Measurements from ENCODE around the gene ARF1.

The ARF1 gene

DNA sequence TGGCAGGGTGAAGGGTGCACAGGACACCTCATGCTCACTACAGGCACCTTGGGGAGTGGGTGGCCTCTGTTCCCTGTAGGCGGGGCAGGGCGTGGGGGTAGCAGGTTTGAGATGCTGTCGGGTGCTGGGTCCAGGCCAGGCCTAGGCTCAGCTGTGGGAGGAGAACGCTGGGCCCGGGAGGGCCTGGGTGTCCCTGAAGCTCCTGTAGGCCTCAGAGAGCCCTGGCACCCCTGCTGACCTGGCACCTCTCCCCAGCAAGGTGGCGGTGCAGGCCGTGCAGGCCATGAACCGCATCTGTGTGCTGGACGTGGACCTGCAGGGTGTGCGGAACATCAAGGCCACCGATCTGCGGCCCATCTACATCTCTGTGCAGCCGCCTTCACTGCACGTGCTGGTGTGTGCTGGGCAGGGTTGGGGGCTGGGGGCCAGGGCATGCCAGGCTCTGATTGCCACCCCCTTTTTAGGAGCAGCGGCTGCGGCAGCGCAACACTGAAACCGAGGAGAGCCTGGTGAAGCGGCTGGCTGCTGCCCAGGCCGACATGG is 64.7 kb downstream of the ARF1 start:
- no peak for DNase-seq (ENCODE audit: low read depth in 3 of 3)

DNA sequence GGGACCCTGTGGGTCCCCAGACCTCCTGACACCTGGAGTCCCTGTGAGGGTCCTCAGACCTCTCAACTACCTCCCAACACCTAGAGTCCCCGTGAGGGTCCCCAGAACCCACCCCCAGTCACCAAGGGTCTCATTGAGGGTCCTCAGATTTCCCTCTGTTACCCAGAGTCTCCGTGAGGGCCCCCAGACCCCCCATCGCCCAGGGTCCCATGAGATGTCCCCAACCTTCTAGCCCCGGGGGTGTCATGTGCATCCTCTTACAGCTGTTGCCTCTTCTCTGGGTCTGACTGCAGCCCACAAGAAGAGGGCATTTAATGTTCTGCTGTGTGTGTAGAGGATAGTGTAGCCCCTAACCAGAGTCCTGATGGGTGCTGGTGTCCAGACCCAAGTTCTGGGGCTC is 65.3 kb downstream of the ARF1 start:
- DNase-seq (ENCODE audit: low read depth in 3 of 3): no peak

DNA sequence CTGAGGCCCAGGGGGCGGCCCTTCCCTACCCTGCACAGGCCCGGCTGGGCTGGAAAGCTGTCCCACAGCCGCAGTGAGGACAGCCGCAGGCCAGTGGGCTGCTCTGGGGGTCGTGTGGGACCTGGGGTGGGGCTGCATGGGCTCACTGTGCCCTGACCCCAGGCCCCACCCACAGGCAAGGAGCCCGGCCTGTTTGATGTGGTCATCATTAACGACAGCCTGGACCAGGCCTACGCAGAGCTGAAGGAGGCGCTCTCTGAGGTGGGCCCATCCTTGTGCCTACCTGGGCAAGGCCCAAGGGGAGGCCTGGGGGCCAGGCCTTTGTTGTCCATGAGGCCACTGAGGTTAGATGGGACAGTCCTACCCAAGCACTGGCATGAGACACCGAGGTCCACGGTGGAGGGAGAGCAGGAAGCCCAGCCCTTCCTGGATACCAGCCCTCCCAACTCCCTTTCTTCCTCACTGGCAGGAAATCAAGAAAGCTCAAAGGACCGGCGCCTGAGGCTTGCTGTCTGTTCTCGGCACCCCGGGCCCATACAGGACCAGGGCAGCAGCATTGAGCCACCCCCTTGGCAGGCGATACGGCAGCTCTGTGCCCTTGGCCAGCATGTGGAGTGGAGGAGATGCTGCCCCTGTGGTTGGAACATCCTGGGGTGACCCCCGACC is 65.8 kb downstream of the ARF1 start:
- DNase-seq (ENCODE audit: low read depth in 3 of 3): no peak

All from stimulated activated CD4-positive, alpha-beta T cell treated with anti-CD3 and anti-CD28 coated beads, TNF-alpha, amount 100 ng/mL, for 4 hours (primary cell).